Mesendoderm (in vitro differentiated cells): ENCODE data around the gene SMTNL2.
"Not testable (repeated sequence)": the region's sequence is repeated elsewhere in the genome, so short reads cannot be mapped to it uniquely, and the experiment has no call there.

ENCODE experiments used
- DNase-seq: peaks from one replicate; pipeline ENCODE4 v3.0.0; 2013
- H2AK5ac ChIP-seq: 2 replicates; pipeline ENCODE4 v1.6.1; 2013; ENCODE audit warnings: low read length, inconsistent platforms
- H2BK120ac ChIP-seq: 2 replicates; pipeline ENCODE4 v1.6.1; 2013; ENCODE audit warnings: low read depth, mild to moderate bottlenecking, low read length, moderate library complexity, mixed read lengths
- H2BK15ac ChIP-seq: replicated peaks from 2 replicates; pipeline ENCODE4 v1.6.1; 2013; ENCODE audit warnings: low read depth, mild to moderate bottlenecking, moderate library complexity
- H2BK5ac ChIP-seq: 2 replicates; pipeline ENCODE4 v1.6.1; 2013; ENCODE audit warnings: low read length, inconsistent platforms
- H3K18ac ChIP-seq: 2 replicates; pipeline ENCODE4 v1.6.1; 2013; ENCODE audit warnings: mild to moderate bottlenecking, low read length, mixed read lengths
- H3K23ac ChIP-seq: one replicate; pipeline ENCODE4 v1.6.1; 2013; ENCODE audit warnings: low read length
- H3K27ac ChIP-seq: 2 replicates; pipeline ENCODE4 v1.5.1; 2013; ENCODE audit warnings: low read depth, mild to moderate bottlenecking, inconsistent platforms, low read length, moderate library complexity
- H3K27me3 ChIP-seq: 2 replicates; pipeline ENCODE4 v1.6.1; 2013; ENCODE audit warnings: low read length, control low read depth, mild to moderate bottlenecking, inconsistent platforms; ENCODE audit not compliant: insufficient read depth, poor library complexity
- H3K36me3 ChIP-seq: 2 replicates; pipeline ENCODE4 v1.6.1; 2013; ENCODE audit warnings: low read length, inconsistent platforms; ENCODE audit not compliant: control insufficient read depth, insufficient read depth
- H3K4ac ChIP-seq: one replicate; pipeline ENCODE4 v1.6.1; 2013; ENCODE audit warnings: low read depth, mild to moderate bottlenecking, low read length, moderate library complexity
- H3K4me1 ChIP-seq: 2 replicates; pipeline ENCODE4 v1.6.1; 2013; ENCODE audit warnings: low read depth, low read length, inconsistent platforms; ENCODE audit not compliant: control insufficient read depth
- H3K4me2 ChIP-seq: 2 replicates; pipeline ENCODE4 v1.6.1; 2013; ENCODE audit warnings: low read length
- H3K4me3 ChIP-seq: 2 replicates; pipeline ENCODE4 v1.5.1; 2013; ENCODE audit warnings: mild to moderate bottlenecking, low read length
- H3K56ac ChIP-seq: one replicate; pipeline ENCODE4 v1.6.1; 2013; ENCODE audit warnings: low read length
- H3K79me1 ChIP-seq: 2 replicates; pipeline ENCODE4 v1.6.1; 2013; ENCODE audit warnings: low read length, inconsistent platforms
- H3K79me2 ChIP-seq: 2 replicates; pipeline ENCODE4 v1.6.1; 2013; ENCODE audit warnings: mild to moderate bottlenecking, low read length; ENCODE audit not compliant: control insufficient read depth, insufficient read depth
- H3K9ac ChIP-seq: 2 replicates; pipeline ENCODE4 v1.6.1; 2013; ENCODE audit warnings: low read length, inconsistent platforms
- H4K5ac ChIP-seq: one replicate; pipeline ENCODE4 v1.6.1; 2013; ENCODE audit warnings: low read length
- H4K8ac ChIP-seq: one replicate; pipeline ENCODE4 v1.6.1; 2013; ENCODE audit warnings: low read depth, mild to moderate bottlenecking, control low read depth, low read length, moderate library complexity
- WGBS: extraction: QIAGEN DNeasy Blood & Tissue Kit; methylation state at CpG from one replicate; pipeline ENCODE4 v1.1.7; 2013; ENCODE audit warnings: low lambda C conversion rate, missing lambda C conversion rate; ENCODE audit not compliant: insufficient coverage; ENCODE audit errors: extremely low coverage; 5-methylcytosine and 5-hydroxymethylcytosine counted together

SMTNL2 gene

GRCh38 chr17:4634976-4635375 is 50.6 kb downstream of the SMTNL2 start:
- Histone ChIP-seq H3K27ac (no peak overlapping the region), H3K27me3 (peaks cover 2% of the 10 kb centered on the region), H2BK15ac (no peak overlapping the region), H3K79me1 (no peaks in the 10 kb centered on the region), H2BK5ac (no peak overlapping the region), H3K4me1 (no peaks in the 10 kb centered on the region), H3K9ac (no peak overlapping the region), H3K79me2 (no peaks in the 10 kb centered on the region), H3K4ac (no peak overlapping the region), H3K18ac (no peak overlapping the region), H2AK5ac (no peak overlapping the region), H3K36me3 (no peaks in the 10 kb centered on the region), H4K8ac (no peak overlapping the region), H3K56ac (no peak overlapping the region), H2BK120ac (no peak overlapping the region), H4K5ac (no peak overlapping the region), H3K4me3 (no peak overlapping the region), H3K4me2 (no peak overlapping the region), H3K23ac (no peak overlapping the region)
- WGBS = no CpG with 5 or more reads among the region's 4 CpGs
- DNase-seq = no peak

- no peak overlapping the region for H3K4me2 ChIP-seq
- DNase-seq = no peak
Observed at GRCh38 chr17:4635823-4636375, 51.6 kb downstream of the SMTNL2 start.

DNA sequence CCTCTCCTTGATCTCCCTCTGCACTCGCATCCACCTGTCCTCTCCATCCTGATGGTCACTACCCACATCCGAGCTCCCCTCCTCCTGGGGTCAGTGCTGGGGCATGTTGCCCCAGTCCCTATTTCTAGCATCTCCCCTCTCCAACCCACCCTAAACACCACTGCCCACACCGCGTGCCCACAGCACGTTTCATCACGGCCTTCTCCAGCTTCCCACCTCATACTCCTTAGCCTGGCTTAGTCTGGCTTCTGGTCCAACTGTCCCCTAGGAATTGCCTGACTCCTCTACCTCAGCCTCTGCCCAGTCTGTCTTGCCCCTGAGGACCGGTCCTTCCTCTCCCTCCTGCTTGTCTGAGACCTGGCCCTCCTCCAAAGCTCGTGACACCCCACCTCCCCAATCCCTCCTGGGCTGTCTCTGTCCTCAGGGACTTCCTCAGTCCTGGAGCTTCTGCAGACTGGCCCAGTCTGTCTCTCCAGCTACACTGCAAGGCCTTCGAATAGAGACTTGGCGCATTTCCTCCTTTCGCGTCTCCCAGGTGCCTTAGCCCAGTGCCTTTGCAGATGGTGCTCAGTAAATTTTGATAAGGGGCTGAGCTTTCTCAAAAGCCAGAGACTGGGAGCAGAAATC is 52.3 kb downstream of the SMTNL2 start:
- no peak overlapping the region for H2BK5ac ChIP-seq
- H3K56ac ChIP-seq = no peak overlapping the region
- H3K23ac ChIP-seq = no peak overlapping the region
- no peak overlapping the region for H2BK120ac ChIP-seq
- no peak overlapping the region for H3K4me2 ChIP-seq
- H3K4ac ChIP-seq = no peak overlapping the region
- no CpG with 5 or more reads among the region's 12 CpGs for WGBS
- H3K36me3 ChIP-seq = no peaks in the 10 kb centered on the region
- DNase-seq = no peak
- no peak overlapping the region for H4K5ac ChIP-seq
- no peak overlapping the region for H2AK5ac ChIP-seq
- no peak overlapping the region for H3K18ac ChIP-seq
- H3K9ac ChIP-seq = no peak overlapping the region
- H4K8ac ChIP-seq = no peak overlapping the region
- no peak overlapping the region for H2BK15ac ChIP-seq
- H3K79me1 ChIP-seq = no peaks in the 10 kb centered on the region
- peaks cover under 1% of the 10 kb centered on the region for H3K4me1 ChIP-seq
- no peaks in the 10 kb centered on the region for H3K79me2 ChIP-seq
- H3K4me3 ChIP-seq = no peak overlapping the region
- H3K27me3 ChIP-seq = peaks cover 11% of the 10 kb centered on the region
- H3K27ac ChIP-seq = no peak overlapping the region

More at GRCh38 chr17:4635823-4636375, 51.6 kb downstream of the SMTNL2 start:
- no peak overlapping the region for H3K9ac ChIP-seq
- H4K5ac ChIP-seq = no peak overlapping the region
- H4K8ac ChIP-seq = no peak overlapping the region
- H2BK120ac ChIP-seq = no peak overlapping the region
- H2BK5ac ChIP-seq = no peak overlapping the region
- H3K27me3 ChIP-seq = peaks cover 4% of the 10 kb centered on the region
- H3K4me3 ChIP-seq = no peak overlapping the region
- H2BK15ac ChIP-seq = no peak overlapping the region
- no peak overlapping the region for H3K4ac ChIP-seq
- H3K79me1 ChIP-seq = no peaks in the 10 kb centered on the region
- H3K36me3 ChIP-seq = no peaks in the 10 kb centered on the region
- no CpG with 5 or more reads among the region's 10 CpGs for WGBS
- no peak overlapping the region for H3K18ac ChIP-seq
- no peak overlapping the region for H2AK5ac ChIP-seq
- no peak overlapping the region for H3K56ac ChIP-seq
- H3K27ac ChIP-seq = no peak overlapping the region
- no peaks in the 10 kb centered on the region for H3K4me1 ChIP-seq
- H3K79me2 ChIP-seq = no peaks in the 10 kb centered on the region
- H3K23ac ChIP-seq = no peak overlapping the region

DNA sequence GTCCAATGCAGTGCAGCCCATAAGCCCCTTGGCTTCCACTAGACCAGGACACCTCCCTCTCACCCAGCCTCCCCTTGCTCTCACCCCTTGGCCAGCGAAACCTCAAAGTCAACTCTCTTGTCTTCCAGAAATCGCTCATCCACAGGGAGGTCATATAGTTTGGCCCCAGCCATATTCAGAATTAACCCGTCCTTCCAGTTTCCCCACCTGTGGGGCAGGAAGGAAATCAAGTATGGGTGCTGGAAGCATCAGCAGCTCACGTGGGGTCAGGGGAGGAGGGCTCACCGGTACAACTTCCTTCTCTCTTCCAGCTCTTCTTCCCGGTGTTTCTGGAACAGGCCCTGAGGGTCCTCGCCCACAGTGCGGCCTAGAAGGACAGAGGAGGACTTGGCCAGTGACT is 54.4 kb downstream of the SMTNL2 start:
- not testable (repeated sequence) for H3K4me1 ChIP-seq, H3K23ac ChIP-seq, H3K4me3 ChIP-seq, H3K27ac ChIP-seq, H3K79me1 ChIP-seq, H3K4me2 ChIP-seq, H3K79me2 ChIP-seq, DNase-seq, H2BK5ac ChIP-seq, H3K36me3 ChIP-seq, H2BK15ac ChIP-seq, H2AK5ac ChIP-seq, H3K4ac ChIP-seq, H2BK120ac ChIP-seq, H4K5ac ChIP-seq, H3K56ac ChIP-seq, H3K18ac ChIP-seq, H4K8ac ChIP-seq, H3K9ac ChIP-seq
- WGBS = no CpG with 5 or more reads among the region's 8 CpGs
- H3K27me3 ChIP-seq = peaks cover 25% of the 10 kb centered on the region

DNA sequence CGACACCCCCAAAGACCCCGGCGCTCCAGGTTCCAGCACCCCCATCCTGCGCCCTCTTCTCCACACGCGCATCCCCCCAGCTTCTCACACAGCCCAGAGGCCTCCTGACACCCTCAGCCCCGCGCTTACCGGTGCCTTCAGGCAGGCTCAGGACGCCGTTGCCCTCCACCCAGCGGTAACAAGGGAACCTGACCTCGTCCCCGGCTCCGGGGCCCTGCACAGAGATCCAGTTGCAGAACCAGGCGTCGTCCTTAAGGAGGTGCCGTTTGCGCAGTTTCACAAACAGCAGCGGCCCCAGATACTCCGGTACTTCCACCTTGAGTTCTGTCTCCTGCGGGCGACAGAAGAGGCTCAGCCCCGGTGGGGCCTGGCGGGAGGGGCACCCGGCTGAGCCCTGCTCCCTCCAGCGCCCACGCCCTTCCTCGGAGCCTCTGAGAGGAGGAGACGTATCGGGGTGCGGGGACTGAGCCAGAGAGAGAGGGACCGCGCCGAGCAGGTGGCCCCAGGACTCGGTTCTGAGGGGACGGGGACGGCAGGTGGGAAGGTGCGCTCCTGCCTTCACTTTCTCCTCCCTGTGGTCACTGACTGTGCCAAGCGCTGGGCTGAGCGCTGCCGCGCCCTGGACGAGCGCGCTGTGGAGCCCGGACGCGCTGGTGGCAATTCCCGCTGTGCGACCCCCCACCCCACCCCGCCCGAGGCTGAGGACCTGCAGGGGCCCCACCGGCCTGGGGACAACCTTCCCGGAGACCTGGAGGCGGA is 55.2 kb downstream of the SMTNL2 start:
- not testable (repeated sequence) for H3K27ac ChIP-seq, H2BK120ac ChIP-seq, H4K8ac ChIP-seq, H3K4me2 ChIP-seq, H2AK5ac ChIP-seq, H2BK5ac ChIP-seq, H4K5ac ChIP-seq, H2BK15ac ChIP-seq, H3K18ac ChIP-seq, H3K9ac ChIP-seq, H3K4me1 ChIP-seq, H3K4me3 ChIP-seq, H3K79me2 ChIP-seq, H3K36me3 ChIP-seq, H3K4ac ChIP-seq, H3K56ac ChIP-seq, H3K23ac ChIP-seq, H3K79me1 ChIP-seq
- peaks cover 27% of the 10 kb centered on the region for H3K27me3 ChIP-seq
- DNase-seq = peak; percentile 78
- WGBS = no CpG with 5 or more reads among the region's 56 CpGs
